Globus pallidus (tissue), 1 donor: ENCODE results near the gene DCST1.

Experiments used
- DNase-seq: peaks from one replicate; pipeline ENCODE4 v3.0.0-alpha.2; 2015; ENCODE audit warnings: low spot score

Gene DCST1

DNA sequence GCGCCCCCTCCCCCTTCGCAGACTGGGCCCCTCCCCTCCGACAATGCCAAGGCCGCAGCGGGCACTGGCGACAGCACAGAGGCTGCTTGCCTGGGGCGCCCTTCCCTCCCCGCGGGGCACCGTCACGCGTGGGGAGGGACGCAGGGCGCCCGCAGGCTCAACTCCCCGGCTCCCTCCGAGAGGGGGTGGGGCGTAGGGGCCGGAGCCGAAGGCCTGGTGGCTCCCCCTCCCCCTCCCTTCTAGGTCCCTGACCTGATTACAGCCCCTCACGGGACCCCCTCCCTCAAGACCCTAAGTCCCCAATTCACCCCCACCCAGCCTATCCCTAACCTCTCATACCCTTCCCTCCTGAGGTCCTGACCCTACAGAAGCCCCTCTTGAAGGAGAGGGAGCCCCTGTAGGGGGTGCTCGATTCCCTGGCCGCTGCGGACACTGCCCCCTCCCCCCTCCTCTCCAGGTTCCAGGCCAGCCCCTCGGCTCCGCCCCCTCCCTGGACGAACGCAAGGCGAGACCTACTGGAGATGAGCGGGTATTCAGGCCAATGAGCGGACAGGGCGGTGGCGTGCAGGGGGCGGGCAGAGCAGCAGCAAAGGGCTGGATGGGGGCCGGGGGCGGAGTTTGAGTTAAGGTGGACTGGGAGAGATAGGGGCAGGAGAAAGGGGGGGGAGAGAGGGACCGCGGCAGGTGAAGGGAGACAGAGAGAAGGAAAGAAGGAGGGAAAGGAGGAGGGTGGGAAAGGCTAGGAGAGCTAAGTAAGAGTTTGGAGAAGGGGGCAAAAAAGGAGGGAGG lies 31.8 kb upstream of the DCST1 start:
- DNase-seq, result peak; percentile 100

DNA sequence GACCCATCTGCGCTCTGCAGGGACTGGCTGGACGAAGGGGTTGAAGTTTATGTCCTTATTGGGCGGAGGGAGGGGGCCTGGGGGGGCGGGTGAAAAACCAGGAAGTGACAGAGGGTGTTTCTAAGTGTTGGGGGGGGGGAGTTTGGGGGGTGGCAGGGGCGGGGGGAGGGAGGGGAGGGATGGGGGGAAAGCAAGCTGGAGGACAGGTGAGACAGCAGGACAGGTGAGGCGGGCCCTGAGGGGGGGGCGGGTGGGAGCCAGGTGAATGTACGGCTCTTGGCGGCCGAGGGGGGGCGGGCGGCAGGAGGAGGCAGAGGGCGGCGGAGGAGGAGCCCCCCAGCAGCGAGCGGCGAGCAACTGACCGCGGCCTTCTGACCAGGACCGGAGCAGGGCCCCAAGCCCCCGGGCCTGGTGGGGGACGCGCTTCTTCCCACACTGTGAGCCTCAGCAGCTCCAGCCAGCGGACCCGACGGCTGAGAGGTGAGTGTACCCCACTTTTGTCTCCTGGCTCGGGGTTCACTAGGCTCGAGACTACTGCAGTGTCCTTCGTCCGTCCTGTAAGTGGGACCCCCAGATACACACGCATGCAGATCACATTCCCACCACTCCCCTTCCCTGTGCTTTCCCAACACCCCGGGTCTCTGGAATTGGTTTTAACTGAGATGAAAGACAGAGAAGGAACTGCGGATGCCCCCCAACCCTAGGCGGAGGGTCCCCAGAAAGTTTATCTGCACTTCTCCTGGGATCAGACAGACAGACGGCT lies 31.0 kb upstream of the DCST1 start, which contains the start of gene ZBTB7B:
Gene ZBTB7B, plus strand, starts transcription at position 339 of the 763 bp plus-strand sequence. CDS start 11,859 bp downstream, outside the sequence.
- no peak for DNase-seq

DNA sequence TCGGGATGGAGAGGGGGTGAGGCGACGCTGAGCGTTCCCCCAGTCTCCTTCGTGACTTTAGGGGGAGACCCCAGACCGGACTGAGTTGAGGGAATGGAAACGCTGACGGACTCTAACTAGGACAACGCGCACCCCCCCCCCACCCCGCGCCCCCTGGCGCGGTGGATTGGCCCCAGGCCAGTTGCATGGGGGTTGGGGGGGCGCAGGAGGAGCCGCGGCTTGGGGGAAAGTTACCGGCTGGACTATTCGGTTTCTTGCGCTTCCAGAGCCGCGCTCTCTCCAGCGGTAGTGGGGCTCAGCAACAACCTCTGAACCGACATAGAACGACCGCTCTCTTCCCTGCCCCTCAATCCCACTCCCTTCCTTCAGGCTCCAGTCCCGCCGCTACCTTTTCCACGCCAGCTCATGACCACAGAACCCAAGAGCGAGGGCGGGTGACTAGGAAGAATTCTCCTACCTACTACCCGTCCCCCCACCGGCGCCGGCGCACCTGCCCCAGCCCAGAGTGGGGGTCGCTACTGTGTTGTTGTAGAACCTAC lies 30.3 kb upstream of the DCST1 start:
- no peak for DNase-seq

DNA sequence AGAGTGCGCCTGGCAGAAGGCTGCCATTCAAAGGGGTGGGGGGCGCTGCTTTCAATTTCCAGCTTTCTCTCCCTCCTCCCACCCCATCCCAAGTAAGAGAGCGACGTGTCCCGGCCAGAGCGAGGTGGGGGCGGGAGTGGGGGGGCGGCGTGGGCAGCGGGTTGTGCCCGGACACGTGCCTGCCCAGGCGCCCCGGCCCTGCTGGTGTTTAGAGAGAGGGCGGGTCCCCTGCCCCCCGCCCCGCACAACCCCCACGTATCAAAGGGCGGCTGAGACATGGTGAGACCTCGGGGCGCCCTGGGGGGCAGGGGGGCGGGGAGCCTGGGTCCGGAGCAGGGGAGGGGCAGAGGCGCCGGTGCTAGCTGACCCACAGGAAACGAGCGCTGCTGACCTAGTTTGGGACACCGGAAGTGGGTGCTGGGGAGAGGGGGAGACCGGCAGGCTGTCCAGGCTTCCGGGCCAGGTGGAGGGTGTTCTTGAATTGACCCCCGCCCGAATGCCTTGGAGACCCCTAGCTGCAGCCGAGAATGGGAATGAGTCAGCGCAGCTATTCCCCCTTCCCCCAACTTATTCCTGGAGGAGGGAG lies 29.8 kb upstream of the DCST1 start:
- peak; percentile 70 for DNase-seq

DNA sequence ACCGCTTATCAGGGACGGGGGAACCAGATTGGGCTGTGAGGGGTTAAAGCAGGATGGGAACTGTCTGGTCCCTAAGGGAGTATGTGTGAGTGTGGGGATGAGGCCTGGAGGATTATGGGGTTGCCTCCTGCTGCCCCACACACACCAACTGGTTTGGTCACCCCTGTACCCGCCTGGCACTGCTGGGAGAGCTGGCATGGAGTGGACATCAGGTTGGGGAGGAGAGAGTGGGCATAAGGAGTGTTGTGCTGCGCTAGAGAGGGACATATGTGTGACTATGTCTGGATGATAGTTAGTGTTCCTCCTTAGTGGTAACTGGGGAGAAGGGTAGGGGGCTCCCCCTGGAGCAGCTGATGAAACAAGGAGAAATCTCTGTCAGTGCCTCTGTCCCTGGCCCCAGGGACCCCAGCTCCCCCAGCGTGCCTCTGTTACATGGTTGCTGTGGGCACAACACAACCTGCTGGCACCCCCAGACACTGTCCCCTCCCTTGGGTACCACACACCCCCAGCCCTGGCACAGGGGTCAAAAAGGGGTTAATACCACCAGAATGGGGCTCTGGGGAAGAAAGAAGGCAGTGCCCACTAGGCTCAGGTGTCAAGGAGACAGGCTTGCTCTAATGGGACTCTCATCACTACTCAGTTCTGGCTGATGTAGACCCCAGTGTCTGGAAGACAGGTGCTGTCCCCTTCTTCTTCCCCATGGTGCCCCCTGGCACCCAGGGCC lies 29.1 kb upstream of the DCST1 start:
- DNase-seq, result peak; percentile 72

DNA sequence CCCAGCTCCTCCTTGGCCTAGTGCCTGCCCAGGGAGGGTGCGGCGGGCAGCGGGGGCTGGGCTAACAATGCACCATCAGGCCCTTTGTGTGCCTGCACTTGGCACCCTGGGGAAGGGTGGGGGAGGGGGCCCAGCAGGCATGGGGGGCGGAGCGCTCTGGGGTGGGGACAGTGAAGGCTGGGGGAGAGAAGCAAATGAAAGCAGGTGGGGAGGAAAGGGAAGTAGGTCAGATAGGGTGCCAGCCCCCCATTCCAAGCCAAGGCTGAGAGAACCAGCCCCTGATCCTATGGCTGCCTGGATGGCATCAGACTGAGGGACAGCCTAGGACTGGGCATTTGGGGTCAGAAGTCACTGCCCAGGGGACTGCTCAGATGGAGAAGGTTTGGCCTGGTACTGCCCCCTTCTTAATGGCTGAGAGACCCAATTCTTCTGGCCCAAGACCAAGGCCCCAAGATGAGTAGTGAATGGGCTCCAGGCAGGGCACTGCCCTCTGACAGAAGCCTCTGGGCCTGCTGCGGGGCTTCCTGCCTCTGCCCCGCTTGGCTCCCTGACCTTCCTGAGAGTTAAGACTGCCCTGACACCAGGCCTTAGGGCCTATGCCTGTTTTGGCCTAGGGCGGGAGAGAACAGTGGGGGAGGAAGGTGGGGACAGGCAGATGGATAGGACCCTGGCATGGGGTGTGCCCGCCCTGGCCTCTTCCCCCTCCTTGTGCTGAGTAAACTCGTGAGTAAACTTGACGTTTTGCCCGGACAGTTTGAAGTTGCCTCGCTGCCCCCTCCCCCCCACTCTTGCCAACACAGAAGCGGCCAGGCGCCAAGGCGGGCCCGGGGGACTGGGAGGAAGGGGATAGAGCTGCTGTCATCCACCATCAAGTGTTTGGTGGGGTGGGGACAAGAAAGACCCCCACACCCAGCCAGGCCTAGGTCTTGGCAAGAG lies 28.3 kb upstream of the DCST1 start:
- peak; percentile 84 for DNase-seq

DNA sequence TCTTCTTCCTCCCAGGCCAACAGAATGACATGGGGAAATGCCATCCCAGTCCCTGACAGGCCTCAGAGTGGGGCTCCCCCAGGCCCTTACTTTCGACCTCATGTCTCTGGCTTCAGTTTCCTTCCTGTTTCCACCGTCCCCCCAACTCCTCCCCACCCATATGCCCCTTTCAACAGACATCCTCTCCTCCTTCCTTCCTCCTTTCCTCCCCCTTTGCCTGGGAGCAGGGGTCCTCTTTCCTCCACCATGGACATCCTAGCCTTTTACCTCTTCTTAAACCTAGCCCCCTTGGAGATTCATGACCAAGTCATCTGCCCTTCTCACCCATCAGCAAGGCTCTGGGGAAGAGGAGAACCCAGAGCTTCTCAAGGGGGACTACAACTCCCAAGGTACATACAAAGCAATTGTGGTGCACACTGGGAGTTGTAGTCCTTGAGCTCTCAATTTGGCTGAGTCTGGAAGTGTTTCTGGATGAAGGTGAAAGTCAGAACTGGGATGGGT lies 27.0 kb upstream of the DCST1 start:
- peak; percentile 69 for DNase-seq

DNA sequence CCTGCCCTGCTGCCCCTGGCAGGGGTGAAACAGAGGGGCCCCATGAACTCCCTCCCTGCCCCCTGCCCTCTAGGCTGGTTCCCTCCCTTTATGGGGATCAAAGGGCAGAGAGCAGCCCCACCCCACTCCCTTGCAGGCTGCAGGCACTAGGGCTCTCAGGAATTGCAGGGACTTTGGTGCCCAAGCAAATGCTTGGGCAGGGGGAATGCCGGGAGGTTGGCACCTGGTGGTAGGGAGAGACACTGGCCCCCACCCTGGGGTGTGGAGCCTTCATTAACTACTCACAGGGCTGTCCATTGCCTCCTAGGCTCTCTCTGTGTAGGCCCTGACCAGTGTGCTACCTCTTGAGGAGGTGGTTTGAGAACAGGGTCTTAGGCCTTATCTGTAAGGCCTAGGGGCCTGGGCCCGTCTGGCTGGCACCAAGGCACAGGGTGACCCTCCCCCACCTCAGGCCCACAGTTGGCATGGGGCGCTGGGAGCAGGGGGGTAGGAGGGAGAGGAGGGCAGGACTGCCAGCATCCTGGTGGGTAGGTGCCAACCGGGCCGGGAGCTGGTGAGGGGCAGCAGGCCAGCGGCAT lies 26.3 kb upstream of the DCST1 start:
- DNase-seq, result no peak

DNA sequence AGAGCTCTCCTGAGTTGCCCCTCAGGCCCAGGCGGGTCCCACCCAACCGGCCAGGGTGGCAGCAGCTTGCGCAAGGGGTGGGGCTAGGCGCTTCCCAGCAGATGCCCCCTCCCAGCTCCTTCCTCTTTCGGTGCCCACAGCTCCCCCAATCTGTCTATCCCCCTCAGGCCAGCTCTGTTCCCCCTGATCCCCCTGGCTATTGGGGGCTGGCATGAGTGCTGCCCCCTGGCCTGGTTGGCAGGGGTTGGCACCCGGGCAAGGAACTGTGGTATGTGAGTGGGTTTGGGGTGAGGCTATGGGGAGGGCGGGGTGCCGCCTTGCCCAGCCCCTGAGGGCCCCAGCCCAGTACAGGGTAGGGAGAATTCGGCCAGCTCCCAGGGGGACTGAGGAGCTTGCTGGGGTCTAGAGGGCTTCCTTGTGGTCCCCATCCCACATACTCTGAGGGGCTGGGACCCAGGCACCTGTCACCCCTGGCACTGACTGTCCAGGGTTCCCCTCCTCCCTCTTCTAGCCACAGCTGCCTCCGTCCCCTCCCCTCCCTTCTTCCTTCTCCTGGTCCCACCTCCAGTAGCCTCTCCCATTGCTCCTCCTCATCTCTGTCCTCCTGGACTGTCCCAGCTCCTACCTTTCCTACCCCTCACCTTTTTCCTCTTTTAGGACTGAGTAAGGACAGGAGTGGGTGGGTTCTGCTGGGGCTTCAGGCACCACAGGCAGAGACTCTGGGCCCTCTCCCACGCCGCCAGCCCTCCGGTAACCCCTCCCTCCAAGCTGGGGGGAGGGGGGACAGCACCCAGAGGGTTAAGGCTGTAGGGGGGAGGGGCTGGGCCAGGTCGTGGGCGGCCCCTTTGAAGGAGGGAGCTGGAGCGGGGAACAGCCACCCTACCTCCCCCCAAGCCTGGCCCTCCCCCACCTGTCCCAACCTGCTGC lies 25.3 kb upstream of the DCST1 start:
- no peak for DNase-seq

DNA sequence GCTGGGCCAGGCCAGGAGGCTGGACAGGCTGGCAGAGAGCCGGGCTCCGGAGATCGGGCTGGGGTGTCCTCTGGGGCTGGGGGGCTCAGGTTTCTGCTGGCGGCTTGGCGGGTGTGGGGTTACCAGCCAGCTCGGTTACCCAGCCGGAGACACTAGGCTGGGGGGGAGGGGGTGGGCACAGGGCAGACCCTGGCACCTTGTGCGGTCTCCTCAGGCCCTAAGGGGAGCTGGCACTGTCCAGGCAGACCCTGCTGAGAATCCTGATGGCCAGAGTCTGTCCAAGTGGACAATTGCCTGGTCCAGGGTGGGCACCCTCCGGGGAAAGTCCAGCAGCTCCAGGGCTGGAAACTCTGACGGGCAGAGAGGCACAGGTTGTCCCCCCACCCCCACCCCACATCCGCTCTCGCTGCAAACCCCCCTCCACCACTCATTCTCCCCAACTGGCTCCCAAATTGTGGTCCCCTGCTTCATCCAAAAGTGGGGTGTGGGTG lies 24.4 kb upstream of the DCST1 start:
- no peak for DNase-seq

DNA sequence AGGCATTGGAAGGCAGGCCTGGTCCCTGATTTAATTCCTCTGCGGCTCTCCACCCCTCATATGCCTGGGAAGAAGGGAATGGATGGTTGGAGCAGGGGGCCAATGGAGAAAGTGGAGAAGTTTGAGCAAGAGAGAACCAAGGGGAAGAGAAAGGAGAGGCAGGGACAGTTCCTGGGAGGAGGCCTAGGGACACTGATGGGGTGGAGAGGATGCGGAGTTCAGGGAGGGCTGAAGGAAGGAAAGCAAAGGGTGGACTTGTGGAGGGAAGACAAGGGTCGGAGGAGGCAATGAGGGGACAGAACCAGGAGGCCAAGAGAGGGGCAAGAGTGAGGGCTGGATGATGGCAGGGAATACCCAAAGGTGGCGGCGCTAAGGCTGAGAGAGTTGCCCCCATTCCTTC lies 23.9 kb upstream of the DCST1 start:
- no peak for DNase-seq

DNA sequence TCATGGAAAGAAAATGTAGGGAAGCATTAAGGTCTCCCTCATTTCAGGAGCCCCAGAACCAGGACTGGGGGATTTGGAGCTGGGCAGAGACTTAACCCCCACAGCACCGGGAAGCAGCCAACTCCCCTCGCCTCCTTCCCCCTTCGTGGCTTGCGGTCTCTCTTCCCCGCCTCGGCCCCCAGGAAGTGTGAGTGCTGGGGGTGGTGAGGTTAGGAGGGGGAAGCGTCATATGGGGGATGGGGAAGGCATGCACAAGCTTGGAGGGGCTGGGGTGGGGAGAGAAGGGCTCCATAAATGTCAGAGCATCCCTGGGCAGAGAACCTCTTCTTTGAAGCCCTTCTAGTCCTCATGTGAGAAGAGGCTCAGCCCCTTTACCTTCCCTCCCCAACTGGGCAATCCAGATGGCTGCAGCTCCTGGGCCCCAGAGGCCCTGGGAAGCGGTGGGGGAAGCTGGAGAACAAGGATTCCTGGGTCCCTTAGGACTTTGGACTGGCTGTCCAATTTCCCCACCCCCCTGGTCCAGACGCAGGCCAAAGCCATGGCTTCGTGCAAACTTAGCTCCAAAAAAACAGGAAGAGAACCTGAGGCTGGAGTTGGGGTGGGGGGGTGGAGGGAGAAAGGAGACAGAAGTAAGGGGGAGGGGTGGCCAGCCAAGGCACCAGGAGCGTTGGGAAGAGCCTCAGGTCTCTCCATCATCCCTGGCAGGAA lies 23.3 kb upstream of the DCST1 start:
- DNase-seq, result no peak

DNA sequence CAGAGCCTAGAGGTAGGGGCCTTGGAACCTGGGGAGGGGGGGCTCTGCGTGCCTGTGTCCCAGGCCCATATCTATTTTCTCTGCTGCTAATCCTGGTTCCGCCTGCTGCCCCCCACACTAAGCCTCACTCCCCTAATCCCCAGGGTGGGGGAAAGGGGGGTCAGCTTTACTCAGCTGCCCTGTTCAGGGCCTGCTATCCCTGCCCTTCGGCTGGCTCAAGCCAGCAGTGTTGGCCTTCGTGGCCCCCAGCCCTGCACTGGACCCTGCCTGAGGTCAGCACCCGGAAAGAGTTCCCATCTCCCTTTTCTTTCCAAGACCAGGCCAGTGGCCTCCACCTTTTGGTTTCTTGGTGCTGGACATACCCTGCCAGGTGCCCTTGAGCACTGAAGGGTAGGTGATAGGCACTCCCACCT lies 22.6 kb upstream of the DCST1 start:
- DNase-seq, result no peak

DNA sequence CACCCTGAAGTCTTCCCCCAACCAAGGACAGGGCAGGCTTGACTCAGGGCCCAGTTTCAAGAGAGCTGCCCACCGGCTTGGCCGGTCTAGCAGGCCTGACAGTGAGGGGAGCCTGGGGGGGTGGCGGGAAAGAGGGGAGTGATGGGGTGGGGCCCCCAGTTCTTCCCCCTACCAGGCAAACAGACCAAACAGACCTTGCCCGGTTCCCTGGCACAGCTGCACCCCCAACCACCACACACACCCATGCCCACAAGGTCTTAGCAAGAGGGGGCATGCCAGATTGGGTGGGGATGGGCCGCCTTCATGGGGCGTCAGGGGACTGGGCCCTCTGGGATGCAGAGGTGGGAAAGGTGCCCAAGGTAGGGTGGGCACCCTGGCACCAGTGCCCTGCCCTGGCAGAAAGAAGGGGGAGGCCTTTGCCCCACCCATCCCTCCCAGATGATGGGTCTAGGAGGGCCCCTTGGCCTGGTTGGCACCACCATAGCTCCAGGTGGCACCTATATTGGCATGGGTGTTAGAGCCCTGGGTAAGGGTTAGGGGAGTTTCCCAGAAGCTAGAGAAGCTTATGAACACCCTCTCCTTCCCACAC lies 22.1 kb upstream of the DCST1 start:
- no peak for DNase-seq

DNA sequence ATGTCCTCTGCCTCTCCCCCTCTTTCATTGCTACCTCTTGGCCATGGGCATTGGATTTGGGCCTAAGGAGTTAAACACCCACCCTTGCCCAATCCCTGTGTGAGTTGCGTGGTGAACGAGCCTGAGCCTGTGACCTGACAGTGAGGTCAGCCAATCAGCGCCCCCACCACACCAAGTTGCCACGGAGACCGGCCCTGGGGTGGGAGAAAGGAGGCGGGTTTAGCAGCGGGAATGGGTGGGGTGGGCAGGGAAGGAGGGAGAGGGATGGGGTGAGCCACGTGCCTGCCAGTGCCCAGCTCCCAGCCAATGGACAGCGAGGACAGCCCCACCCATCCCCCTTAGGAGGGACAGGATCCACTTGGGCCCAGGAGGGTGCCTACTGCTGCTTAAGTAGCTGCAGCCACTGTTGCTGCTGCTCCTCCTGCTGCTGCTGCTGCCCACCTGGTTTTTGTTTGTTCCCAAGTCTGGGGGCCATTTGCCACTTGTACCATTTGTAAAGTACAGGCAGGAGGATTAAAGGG lies 21.5 kb upstream of the DCST1 start:
- peak; percentile 87 for DNase-seq

DNA sequence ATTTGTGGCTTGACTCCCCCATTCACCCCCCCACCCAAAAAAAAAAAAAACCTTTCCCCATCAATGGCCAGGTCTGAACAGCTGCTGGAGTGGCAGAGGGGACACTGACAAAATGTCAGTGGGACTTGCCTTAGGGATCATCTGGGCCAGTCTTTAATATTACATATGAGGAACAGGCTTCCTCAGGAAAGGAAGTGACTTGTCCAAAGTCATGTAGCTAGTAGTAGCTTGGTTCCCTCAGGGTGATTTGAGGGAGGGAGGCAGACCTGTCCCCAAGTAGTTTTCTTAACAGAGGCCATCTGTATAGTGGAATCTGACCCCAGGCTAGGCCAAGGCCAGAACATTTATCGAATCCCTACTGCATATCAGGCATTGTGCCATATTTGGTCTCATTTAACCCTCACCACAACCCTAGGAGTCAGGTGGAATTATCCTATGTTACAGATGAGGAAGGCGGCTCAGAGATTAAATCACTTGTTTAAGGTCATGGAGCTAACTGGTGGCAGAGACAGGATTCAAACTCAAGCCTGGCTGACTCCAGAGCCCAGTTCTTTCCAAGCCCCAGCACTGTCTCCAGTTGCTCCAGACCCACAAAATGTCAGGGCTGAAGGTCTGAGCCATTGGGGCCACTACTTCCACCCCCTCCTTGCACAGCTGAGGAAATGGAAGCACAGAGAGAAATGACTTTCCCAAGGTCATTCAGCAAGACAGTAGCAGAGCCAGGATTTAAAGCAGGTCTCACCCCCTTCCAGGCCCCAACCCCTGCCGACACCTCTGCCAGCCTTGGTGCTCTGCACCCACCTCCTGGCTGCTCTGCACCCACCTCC lies 20.6 kb upstream of the DCST1 start:
- no peak for DNase-seq

DNA sequence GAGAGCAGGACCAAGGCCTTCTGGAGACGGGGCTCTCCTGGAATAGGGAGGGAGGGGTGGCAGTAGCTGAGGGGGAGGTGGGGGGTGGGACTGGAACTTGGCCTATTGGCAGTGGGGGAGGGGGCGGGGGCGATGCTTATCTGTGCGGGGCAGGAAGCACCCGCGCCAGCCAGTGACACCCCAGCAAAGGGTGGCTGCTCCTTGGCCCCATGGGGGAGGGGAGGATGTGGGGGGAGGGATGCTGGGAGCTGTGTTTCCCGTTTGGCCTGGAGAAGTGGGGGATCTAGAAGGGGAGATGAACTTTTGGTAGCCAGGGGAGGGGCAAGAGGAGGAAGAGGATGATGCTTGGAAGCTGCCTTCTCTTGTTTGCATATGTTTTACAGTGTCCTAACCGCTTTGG lies 20.0 kb upstream of the DCST1 start:
- no peak for DNase-seq
